ENCODE results near the gene POU2F3. TPM values are rescaled to one million over a fixed set of nuclear protein-coding genes. Genes with fewer than 3 reads are reported as not detected.

POU2F3 gene
- total and polyA plus RNA-seq, 4 donors: 2.6 to 3.9 (median 3.1) TPM

DNA sequence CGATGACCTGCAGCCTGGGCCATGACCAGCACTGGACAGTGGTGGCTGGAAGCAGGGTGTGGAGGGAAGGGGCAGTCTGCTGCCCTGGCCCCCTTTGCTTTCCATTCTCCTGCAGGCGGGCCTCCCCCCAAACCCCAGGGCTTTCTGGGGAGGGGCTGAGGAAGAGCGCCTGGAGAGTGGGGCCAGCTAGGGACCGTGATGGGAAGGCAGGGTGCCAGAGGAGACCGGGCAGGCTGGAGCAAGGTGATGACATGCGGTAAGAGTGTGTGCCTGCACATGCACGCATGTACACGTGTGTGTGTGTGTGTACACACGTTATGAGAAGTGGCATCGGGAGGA, 21.3 kb upstream of the POU2F3 start:
- no peak overlapping the region for H3K4me3 ChIP-seq
- 78 to 86% methylated on average over 9 to 10 of the region's 10 CpGs for WGBS, 2 donors
- H3K4me1 ChIP-seq (ENCODE audit: control insufficient read depth in 5 of 5, insufficient read depth in 5 of 5, low read length in 5 of 5): peaks cover 0 to 32% (median 12%) of the 10 kb centered on the region in 5 donors
- ATAC-seq (ENCODE audit: insufficient read depth, low FRiP score) (no peak), DNase-seq (peak in 1 of 3 donors; percentile 25)
- peak overlapping the region in 1 of 2 donors; percentile 1 for H3K27ac ChIP-seq (ENCODE audit: low read depth in 1 of 2, low read length in 1 of 2)
- peaks cover 0 to 12% (median 2%) of the 10 kb centered on the region in 4 donors for H3K36me3 ChIP-seq (ENCODE audit: control insufficient read depth in 4 of 4, insufficient read depth in 4 of 4, low read length in 4 of 4)
- no peaks in the 10 kb centered on the region for H3K9me3 ChIP-seq (ENCODE audit: control insufficient read depth in 4 of 4, insufficient read depth in 3 of 4, low read length in 3 of 4)
- H3K27me3 ChIP-seq (ENCODE audit: control insufficient read depth in 3 of 3, insufficient read depth in 3 of 3, low read length in 2 of 3): no peaks in the 10 kb centered on the region
- no peak for TF ChIP-seq CTCF (IDR thresholded peaks at IDR 0.05; ENCODE audit: control extremely low read depth, extremely low read depth)
- no peak overlapping the region for H3K9ac ChIP-seq (ENCODE audit: insufficient read depth in 1 of 2, low read length in 2 of 2)

- no peaks in the 10 kb centered on the region for H3K9me3 ChIP-seq (ENCODE audit: control insufficient read depth in 4 of 4, insufficient read depth in 3 of 4, low read length in 3 of 4)
- WGBS, 2 donors: 89 to 91% methylated on average over 13 of the region's 13 CpGs
- peaks cover 0 to 11% (median 2%) of the 10 kb centered on the region in 4 donors for H3K36me3 ChIP-seq (ENCODE audit: control insufficient read depth in 4 of 4, insufficient read depth in 4 of 4, low read length in 4 of 4)
- H3K4me1 ChIP-seq (ENCODE audit: control insufficient read depth in 5 of 5, insufficient read depth in 5 of 5, low read length in 5 of 5): peaks cover 0 to 39% (median 12%) of the 10 kb centered on the region in 5 donors
- no peaks in the 10 kb centered on the region for H3K27me3 ChIP-seq (ENCODE audit: control insufficient read depth in 3 of 3, insufficient read depth in 3 of 3, low read length in 2 of 3)
- TF ChIP-seq CTCF (IDR thresholded peaks at IDR 0.05; ENCODE audit: control extremely low read depth, extremely low read depth): no peak
- ATAC-seq (ENCODE audit: insufficient read depth, low FRiP score): no peak
- no peak overlapping the region for H3K9ac ChIP-seq (ENCODE audit: insufficient read depth in 1 of 2, low read length in 2 of 2)
- no peak overlapping the region for H3K27ac ChIP-seq (ENCODE audit: low read depth in 1 of 2, low read length in 1 of 2)
- peak in 1 of 3 donors; percentile 36 for DNase-seq
- no peak overlapping the region for H3K4me3 ChIP-seq
Measured at GRCh38 chr11:120219232-120219937, 20.6 kb upstream of the POU2F3 start.

- ATAC-seq (ENCODE audit: insufficient read depth, low FRiP score) (no peak), DNase-seq (no peak)
- WGBS, 2 donors: 83 to 87% methylated on average over 9 of the region's 9 CpGs
- no peaks in the 10 kb centered on the region for H3K27me3 ChIP-seq (ENCODE audit: control insufficient read depth in 3 of 3, insufficient read depth in 3 of 3, low read length in 2 of 3)
- no peak overlapping the region for H3K4me3 ChIP-seq
- peaks cover 0 to 44% (median 16%) of the 10 kb centered on the region in 5 donors for H3K4me1 ChIP-seq (ENCODE audit: control insufficient read depth in 5 of 5, insufficient read depth in 5 of 5, low read length in 5 of 5)
- H3K9me3 ChIP-seq (ENCODE audit: control insufficient read depth in 4 of 4, insufficient read depth in 3 of 4, low read length in 3 of 4): no peaks in the 10 kb centered on the region
- no peak overlapping the region for H3K27ac ChIP-seq (ENCODE audit: low read depth in 1 of 2, low read length in 1 of 2)
- no peak for TF ChIP-seq CTCF (IDR thresholded peaks at IDR 0.05; ENCODE audit: control extremely low read depth, extremely low read depth)
- H3K36me3 ChIP-seq (ENCODE audit: control insufficient read depth in 4 of 4, insufficient read depth in 4 of 4, low read length in 4 of 4): peaks cover 0 to 6% (median 2%) of the 10 kb centered on the region in 4 donors
- no peak overlapping the region for H3K9ac ChIP-seq (ENCODE audit: insufficient read depth in 1 of 2, low read length in 2 of 2)
Measured at GRCh38 chr11:120219938-120220746, 19.8 kb upstream of the POU2F3 start.

All from lung (tissue), 12 donors.